Measurements from ENCODE around the gene NUDT12. TPM values are rescaled to one million over a fixed set of nuclear protein-coding genes. Genes with fewer than 3 reads are reported as not detected.
A peak's percentile ranks its signal among the peaks of the same experiment; 100 is the strongest.

Gene NUDT12
- total RNA-seq: 1 to 10 TPM in 1 of 2 donors, under 1 TPM in 1; 0.39 to 1.3 TPM

- Mint-ChIP-seq H3K36me3 (ENCODE audit: low read depth) (no peaks in the 10 kb centered on the region), H3K27ac (peak within 1 kb of the TSS; percentile 58), H3K27me3 (peaks cover 4% of the 10 kb centered on the region), H3K9me3 (no peaks in the 10 kb centered on the region), H3K4me3 (peak within 1 kb of the TSS; percentile 81), H3K4me1 (no peaks in the 10 kb centered on the region)
- ATAC-seq (replicated peaks): peak; percentile 71
Measured at GRCh38 chr5:103562453-103563157, at the start of gene NUDT12. Gene NUDT12 (minus strand): TSS chr5:103562789. CDS start chr5:103560248, 2,541 bp downstream.

- Mint-ChIP-seq H3K27ac (no peak overlapping the region), H3K27me3 (no peaks in the 10 kb centered on the region), H3K36me3 (ENCODE audit: low read depth) (no peaks in the 10 kb centered on the region), H3K9me3 (no peaks in the 10 kb centered on the region), H3K4me1 (no peaks in the 10 kb centered on the region), H3K4me3 (no peak overlapping the region)
- ATAC-seq (replicated peaks): no peak
Measured at GRCh38 chr5:103607346-103607745, 44.8 kb upstream of the NUDT12 start.

- Mint-ChIP-seq H3K36me3 (ENCODE audit: low read depth) (no peaks in the 10 kb centered on the region), H3K9me3 (no peaks in the 10 kb centered on the region), H3K4me3 (no peak overlapping the region), H3K27ac (no peak overlapping the region), H3K27me3 (no peaks in the 10 kb centered on the region), H3K4me1 (no peaks in the 10 kb centered on the region)
- ATAC-seq (replicated peaks): no peak
Measured at GRCh38 chr5:103605277-103605676, 42.7 kb upstream of the NUDT12 start.

GRCh38 chr5:103602438-103602837 lies 39.8 kb upstream of the NUDT12 start:
- Mint-ChIP-seq H3K4me1 (no peaks in the 10 kb centered on the region), H3K27ac (no peak overlapping the region), H3K9me3 (no peaks in the 10 kb centered on the region), H3K27me3 (no peaks in the 10 kb centered on the region), H3K36me3 (ENCODE audit: low read depth) (no peaks in the 10 kb centered on the region), H3K4me3 (no peak overlapping the region)
- no peak for ATAC-seq (replicated peaks)

- Mint-ChIP-seq H3K27me3 (no peaks in the 10 kb centered on the region), H3K4me1 (no peaks in the 10 kb centered on the region), H3K9me3 (no peaks in the 10 kb centered on the region)
Measured at GRCh38 chr5:103601314-103601713, 38.7 kb upstream of the NUDT12 start.

GRCh38 chr5:103600086-103600485 lies 37.5 kb upstream of the NUDT12 start:
- H3K27me3 Mint-ChIP-seq: no peaks in the 10 kb centered on the region
- no peak for ATAC-seq (replicated peaks)
- no peaks in the 10 kb centered on the region for H3K4me1 Mint-ChIP-seq
- no peaks in the 10 kb centered on the region for H3K36me3 Mint-ChIP-seq (ENCODE audit: low read depth)
- no peaks in the 10 kb centered on the region for H3K9me3 Mint-ChIP-seq
- no peak overlapping the region for H3K4me3 Mint-ChIP-seq
- no peak overlapping the region for H3K27ac Mint-ChIP-seq

More at GRCh38 chr5:103601314-103601713, 38.7 kb upstream of the NUDT12 start:
- no peak for ATAC-seq (replicated peaks)
- no peaks in the 10 kb centered on the region for H3K36me3 Mint-ChIP-seq (ENCODE audit: low read depth)
- H3K27ac Mint-ChIP-seq: no peak overlapping the region
- no peak overlapping the region for H3K4me3 Mint-ChIP-seq

- H3K27me3 Mint-ChIP-seq: peaks cover 4% of the 10 kb centered on the region
- H3K27ac Mint-ChIP-seq: no peak overlapping the region
- no peak overlapping the region for H3K4me3 Mint-ChIP-seq
- no peak for ATAC-seq (replicated peaks)
- H3K9me3 Mint-ChIP-seq: no peaks in the 10 kb centered on the region
- H3K36me3 Mint-ChIP-seq (ENCODE audit: low read depth): no peaks in the 10 kb centered on the region
- no peaks in the 10 kb centered on the region for H3K4me1 Mint-ChIP-seq
Measured at GRCh38 chr5:103598997-103599566, 36.5 kb upstream of the NUDT12 start.

- H3K27ac Mint-ChIP-seq: no peak overlapping the region
- peaks cover 5% of the 10 kb centered on the region for H3K27me3 Mint-ChIP-seq
- no peaks in the 10 kb centered on the region for H3K4me1 Mint-ChIP-seq
- ATAC-seq (replicated peaks): no peak
- no peaks in the 10 kb centered on the region for H3K9me3 Mint-ChIP-seq
- H3K4me3 Mint-ChIP-seq: no peak overlapping the region
- H3K36me3 Mint-ChIP-seq (ENCODE audit: low read depth): no peaks in the 10 kb centered on the region
Measured at GRCh38 chr5:103590221-103590620, 27.6 kb upstream of the NUDT12 start.

- no peaks in the 10 kb centered on the region for H3K9me3 Mint-ChIP-seq
- H3K36me3 Mint-ChIP-seq (ENCODE audit: low read depth): no peaks in the 10 kb centered on the region
- no peak overlapping the region for H3K4me3 Mint-ChIP-seq
- H3K27ac Mint-ChIP-seq: no peak overlapping the region
- peaks cover 5% of the 10 kb centered on the region for H3K27me3 Mint-ChIP-seq
- no peaks in the 10 kb centered on the region for H3K4me1 Mint-ChIP-seq
- no peak for ATAC-seq (replicated peaks)
Measured at GRCh38 chr5:103589776-103590175, 27.2 kb upstream of the NUDT12 start.

GRCh38 chr5:103589357-103589756 lies 26.8 kb upstream of the NUDT12 start:
- no peaks in the 10 kb centered on the region for H3K36me3 Mint-ChIP-seq (ENCODE audit: low read depth)

GRCh38 chr5:103587185-103587748 lies 24.7 kb upstream of the NUDT12 start:
- Mint-ChIP-seq H3K4me3 (no peak overlapping the region), H3K4me1 (no peaks in the 10 kb centered on the region), H3K36me3 (ENCODE audit: low read depth) (no peaks in the 10 kb centered on the region), H3K9me3 (no peaks in the 10 kb centered on the region), H3K27me3 (no peaks in the 10 kb centered on the region), H3K27ac (no peak overlapping the region)
- ATAC-seq (replicated peaks): no peak

More at GRCh38 chr5:103589357-103589756, 26.8 kb upstream of the NUDT12 start:
- no peaks in the 10 kb centered on the region for H3K9me3 Mint-ChIP-seq
- ATAC-seq (replicated peaks): no peak
- no peak overlapping the region for H3K4me3 Mint-ChIP-seq
- peaks cover 3% of the 10 kb centered on the region for H3K27me3 Mint-ChIP-seq
- no peak overlapping the region for H3K27ac Mint-ChIP-seq
- no peaks in the 10 kb centered on the region for H3K4me1 Mint-ChIP-seq

- ATAC-seq (replicated peaks): no peak
- Mint-ChIP-seq H3K27me3 (peaks cover 6% of the 10 kb centered on the region), H3K4me3 (no peak overlapping the region), H3K36me3 (ENCODE audit: low read depth) (no peaks in the 10 kb centered on the region), H3K9me3 (no peaks in the 10 kb centered on the region), H3K4me1 (no peaks in the 10 kb centered on the region), H3K27ac (no peak overlapping the region)
Measured at GRCh38 chr5:103582364-103582763, 19.8 kb upstream of the NUDT12 start.

- Mint-ChIP-seq H3K27me3 (peaks cover 7% of the 10 kb centered on the region), H3K36me3 (ENCODE audit: low read depth) (no peaks in the 10 kb centered on the region), H3K27ac (no peak overlapping the region), H3K4me1 (no peaks in the 10 kb centered on the region), H3K4me3 (no peak overlapping the region), H3K9me3 (no peaks in the 10 kb centered on the region)
- ATAC-seq (replicated peaks): no peak
Measured at GRCh38 chr5:103573411-103573810, 10.8 kb upstream of the NUDT12 start.

- Mint-ChIP-seq H3K27me3 (peaks cover 7% of the 10 kb centered on the region), H3K9me3 (no peaks in the 10 kb centered on the region), H3K4me3 (no peak overlapping the region), H3K36me3 (ENCODE audit: low read depth) (no peaks in the 10 kb centered on the region), H3K4me1 (no peaks in the 10 kb centered on the region), H3K27ac (no peak overlapping the region)
- no peak for ATAC-seq (replicated peaks)
Measured at GRCh38 chr5:103572454-103572853, 9.9 kb upstream of the NUDT12 start.

GRCh38 chr5:103571730-103572129 lies 9.1 kb upstream of the NUDT12 start:
- Mint-ChIP-seq H3K27me3 (peaks cover 7% of the 10 kb centered on the region), H3K36me3 (ENCODE audit: low read depth) (no peaks in the 10 kb centered on the region), H3K4me1 (no peaks in the 10 kb centered on the region), H3K27ac (no peak overlapping the region), H3K4me3 (no peak overlapping the region), H3K9me3 (no peaks in the 10 kb centered on the region)
- no peak for ATAC-seq (replicated peaks)

Measured in activated T-helper 17 cell treated with anti-CD3 and anti-CD28 coated beads, Interleukin-2, amount 50 U/mL, for 72 hours (primary cell).